Esophagus muscularis mucosa (tissue), 4 donors: Measurements from ENCODE around the gene CCNJL. TPM values are rescaled to one million over a fixed set of nuclear protein-coding genes. Genes with fewer than 3 reads are reported as not detected.
"Not testable (repeated sequence)": the region's sequence is repeated elsewhere in the genome, so short reads cannot be mapped to it uniquely, and the experiment has no call there.

Source experiments
- DNase-seq: peaks from one replicate; pipeline ENCODE4 v3.0.0-alpha.2; 2017; ENCODE audit errors: extremely low spot score
- H3K27ac ChIP-seq, 4 donors: fragments of 200-600 bp; sonication (generic); replicated peaks in 1 of 4; 1 replicate in 3 of 4; 2 replicates in 1 of 4; pipeline ENCODE4 v1.5.1; 2016 to 2019; ENCODE audit warnings: mild to moderate bottlenecking in 1 of 4
- H3K27me3 ChIP-seq, 4 donors: fragments of 200-600 bp; sonication (generic); one replicate each; pipeline versions ENCODE4 v1.5.1 to v1.6.0; 2016 to 2019
- H3K36me3 ChIP-seq, 4 donors: fragments of 200-600 bp; sonication (generic); one replicate each; pipeline ENCODE4 v1.5.1; 2016 to 2019
- H3K4me1 ChIP-seq, 4 donors: fragments of 200-600 bp; sonication (generic); one replicate each; pipeline ENCODE4 v1.5.1; 2016 to 2019
- H3K4me3 ChIP-seq, 4 donors: fragments of 200-600 bp; sonication (generic); 1 replicate in 2 of 4; 2 replicates in 2 of 4; pipeline ENCODE4 v1.5.1; 2016 to 2019; ENCODE audit warnings: mild to moderate bottlenecking in 4 of 4, moderate library complexity in 1 of 4
- H3K9me3 ChIP-seq, 4 donors: fragments of 200-600 bp; sonication (generic); 1 replicate in 3 of 4; 2 replicates in 1 of 4; pipeline ENCODE4 v1.5.1; 2016 to 2019
- CTCF ChIP-seq, 3 experiments: fragments of 200-600 bp in 2 of 3; fragments of 450-650 bp in 1 of 3; sonication (generic) in 2 of 3; IDR thresholded peaks; one replicate each; pipeline ENCODE4 v1.5.1; 2017 to 2019; ENCODE audit warnings: antibody characterized with exemption in 3 of 3, mild to moderate bottlenecking in 2 of 3, moderate library complexity in 1 of 3
- EP300 ChIP-seq: sonication (generic); formaldehyde crosslinking; IDR thresholded peaks from one replicate; pipeline ENCODE4 v1.6.1; 2017; ENCODE audit warnings: antibody characterized with exemption
- POLR2A ChIP-seq: fragments of 450-650 bp; IDR thresholded peaks from one replicate; pipeline ENCODE4 v1.6.1; 2017; ENCODE audit warnings: antibody characterized with exemption, moderate library complexity, mild to moderate bottlenecking, low read depth
- POLR2AphosphoS5 ChIP-seq, 2 donors: sonication (generic); formaldehyde crosslinking; IDR thresholded peaks; one replicate each; pipeline ENCODE4 v1.6.1; 2017; ENCODE audit warnings: antibody characterized with exemption in 2 of 2
- whole genome bisulfite sequencing: methylation state at CpG from one replicate; pipeline ENCODE4 v1.1.5; 2018; 5-methylcytosine and 5-hydroxymethylcytosine counted together
- intact Hi-C: fragments of 100-400 bp; cut with DNase I; formaldehyde crosslinking; loops from one replicate; pipeline ENCODE4 v1.15.1; 2023
- total RNA-seq, 4 donors: library from RNA; depleted of rRNA; stranded (reverse); fragments of >200 nt; gene quantifications; one replicate each; pipeline versions ENCODE4 v1.1.0 to v1.2.1, GENCODE V29; 2016

The CCNJL gene
- total RNA-seq, 4 donors from 2014 or later: 0.83 to 2.5 (median 1.3) TPM

GRCh38 chr5:160347448-160347847 lies 35.1 kb upstream of the CCNJL start:
- intact Hi-C loops: loop anchor here (2.0 kb wide), 1 partner anchor 327 kb away; no protein-coding TSS in a partner anchor
- Histone ChIP-seq H3K4me1 (peaks cover 0 to 8% (median 6%) of the 10 kb centered on the region in 4 donors), H3K36me3 (peaks cover 0 to 9% (median 0%) of the 10 kb centered on the region in 4 donors), H3K4me3 (no peak overlapping the region), H3K27ac (no peak overlapping the region), H3K9me3 (no peaks in the 10 kb centered on the region), H3K27me3 (no peaks in the 10 kb centered on the region)
- no peak for DNase-seq
- TF ChIP-seq POLR2AphosphoS5 (IDR thresholded peaks at IDR 0.05): no peak
- TF ChIP-seq CTCF (IDR thresholded peaks at IDR 0.05): no peak
- no peak for TF ChIP-seq POLR2A
- TF ChIP-seq EP300: no peak
- WGBS: 52% methylated on average over 6 of the region's 6 CpGs

GRCh38 chr5:160342413-160342941 lies 30.1 kb upstream of the CCNJL start:
- no peaks in the 10 kb centered on the region for H3K36me3 ChIP-seq
- H3K27me3 ChIP-seq: no peaks in the 10 kb centered on the region
- 93% methylated on average over 4 of the region's 4 CpGs for WGBS
- peaks cover 0 to 8% (median 7%) of the 10 kb centered on the region in 4 donors for H3K4me1 ChIP-seq
- no peak for DNase-seq
- intact Hi-C loops: no loop called here
- no peak overlapping the region for H3K27ac ChIP-seq
- TF ChIP-seq POLR2A (no peak), EP300 (no peak), POLR2AphosphoS5 (IDR thresholded peaks at IDR 0.05) (no peak), CTCF (IDR thresholded peaks at IDR 0.05) (no peak)
- H3K4me3 ChIP-seq: no peak overlapping the region
- no peaks in the 10 kb centered on the region for H3K9me3 ChIP-seq

GRCh38 chr5:160341309-160341870 lies 29.0 kb upstream of the CCNJL start:
- Histone ChIP-seq H3K9me3 (no peaks in the 10 kb centered on the region), H3K4me1 (peaks cover 0 to 8% (median 7%) of the 10 kb centered on the region in 4 donors), H3K4me3 (no peak overlapping the region), H3K27ac (no peak overlapping the region), H3K36me3 (no peaks in the 10 kb centered on the region), H3K27me3 (no peaks in the 10 kb centered on the region)
- TF ChIP-seq POLR2AphosphoS5 (IDR thresholded peaks at IDR 0.05) (no peak), POLR2A (no peak), CTCF (IDR thresholded peaks at IDR 0.05) (no peak), EP300 (no peak)
- WGBS: 72% methylated on average over 6 of the region's 6 CpGs
- DNase-seq: no peak
- intact Hi-C loops: no loop called here

GRCh38 chr5:160340513-160340912 lies 28.1 kb upstream of the CCNJL start:
- H3K36me3 ChIP-seq, H3K9me3 ChIP-seq, H3K27ac ChIP-seq, H3K4me3 ChIP-seq, intact Hi-C loops, H3K4me1 ChIP-seq, H3K27me3 ChIP-seq, DNase-seq: not testable (repeated sequence)

- Histone ChIP-seq H3K9me3 (no peaks in the 10 kb centered on the region), H3K36me3 (no peaks in the 10 kb centered on the region), H3K4me1 (peaks cover 0 to 2% (median 0%) of the 10 kb centered on the region in 4 donors), H3K4me3 (no peak overlapping the region), H3K27ac (no peak overlapping the region), H3K27me3 (no peaks in the 10 kb centered on the region)
- WGBS: 69% methylated on average over 10 of the region's 10 CpGs
- intact Hi-C loops: no loop called here
- no peak for DNase-seq
- no peak for TF ChIP-seq CTCF (IDR thresholded peaks at IDR 0.05)
- TF ChIP-seq POLR2AphosphoS5 (IDR thresholded peaks at IDR 0.05): no peak
- TF ChIP-seq POLR2A: no peak
- no peak for TF ChIP-seq EP300
Measured at GRCh38 chr5:160339406-160340130, 27.2 kb upstream of the CCNJL start.

GRCh38 chr5:160334716-160335115 lies 22.4 kb upstream of the CCNJL start:
- H3K36me3 ChIP-seq, H3K9me3 ChIP-seq, H3K4me1 ChIP-seq, intact Hi-C loops, H3K27me3 ChIP-seq, DNase-seq, H3K27ac ChIP-seq, H3K4me3 ChIP-seq: not testable (repeated sequence)
- 85% methylated on average over 3 of the region's 3 CpGs for WGBS
